GM23338 (cell line): ENCODE data around the gene PIMREG. TPM values are rescaled to one million over a fixed set of nuclear protein-coding genes. Genes with fewer than 3 reads are reported as not detected.
A peak's percentile ranks its signal among the peaks of the same experiment; 100 is the strongest.

Experiments used
- ATAC-seq: fragments of 200-7000 bp; cut with Tn5 transposase; 3 replicates; pipeline ENCODE4 v1.9.1; 2020
- DNase-seq: peaks from one replicate; pipeline ENCODE4 v3.0.0-alpha.2; 2015; ENCODE audit warnings: low spot score
- H2AFZ ChIP-seq: fragments of 200-600 bp; sonication (generic); 2 replicates; pipeline ENCODE4 v1.8.0; 2016; ENCODE audit warnings: antibody characterized with exemption, mild to moderate bottlenecking, moderate library complexity
- H3F3A ChIP-seq: fragments of 200-600 bp; sonication (generic); replicated peaks from 2 replicates; pipeline ENCODE4 v1.8.0; 2017; ENCODE audit warnings: antibody characterized with exemption, mixed run types, low read depth
- H3K27ac ChIP-seq: fragments of 200-600 bp; sonication (generic); 2 replicates; pipeline ENCODE4 v1.6.1; 2016; ENCODE audit warnings: low read depth
- H3K27me3 ChIP-seq: fragments of 200-600 bp; sonication (generic); 2 replicates; pipeline ENCODE4 v1.8.0; 2016; ENCODE audit warnings: mild to moderate bottlenecking, mixed run types, moderate library complexity; ENCODE audit not compliant: insufficient read depth
- H3K36me3 ChIP-seq: fragments of 200-600 bp; sonication (generic); 2 replicates; pipeline ENCODE4 v1.8.0; 2016; ENCODE audit warnings: mild to moderate bottlenecking; ENCODE audit not compliant: insufficient read depth
- H3K4me1 ChIP-seq: fragments of 200-600 bp; sonication (generic); 2 replicates; pipeline ENCODE4 v1.8.0; 2016; ENCODE audit warnings: mild to moderate bottlenecking, moderate library complexity; ENCODE audit not compliant: insufficient read depth
- H3K4me2 ChIP-seq: fragments of 200-600 bp; sonication (generic); 2 replicates; pipeline ENCODE4 v1.7.1; 2017; ENCODE audit warnings: mixed run types
- H3K4me3 ChIP-seq: fragments of 200-600 bp; sonication (generic); 2 replicates; pipeline ENCODE4 v1.6.1; 2016; ENCODE audit warnings: mixed run types
- H3K79me2 ChIP-seq: fragments of 200-600 bp; sonication (generic); replicated peaks from 2 replicates; pipeline ENCODE4 v1.8.0; 2017; ENCODE audit warnings: mild to moderate bottlenecking; ENCODE audit not compliant: insufficient read depth
- H3K9me2 ChIP-seq: fragments of 200-600 bp; sonication (generic); 2 replicates; pipeline ENCODE4 v1.8.0; 2017; ENCODE audit not compliant: insufficient read depth
- H4K20me1 ChIP-seq: fragments of 200-600 bp; sonication (generic); replicated peaks from 2 replicates; pipeline ENCODE4 v1.8.0; 2017; ENCODE audit warnings: mild to moderate bottlenecking; ENCODE audit not compliant: insufficient read depth
- H3K27ac Mint-ChIP-seq: 2 replicates; pipeline ENCODE4 v1.8.0; 2020; ENCODE audit warnings: inconsistent platforms, mild to moderate bottlenecking, moderate library complexity, mixed read lengths
- H3K27me3 Mint-ChIP-seq: 3 replicates; pipeline ENCODE4 v1.8.0; 2022; ENCODE audit warnings: low read depth, mild to moderate bottlenecking, moderate library complexity, mixed read lengths, inconsistent platforms; ENCODE audit not compliant: insufficient read depth, poor library complexity
- H3K36me3 Mint-ChIP-seq: 3 replicates; pipeline ENCODE4 v1.8.0; 2021; ENCODE audit warnings: low read depth, mild to moderate bottlenecking, inconsistent platforms, moderate library complexity, mixed read lengths
- H3K4me1 Mint-ChIP-seq: 3 replicates; pipeline ENCODE4 v1.8.0; 2020; ENCODE audit warnings: mild to moderate bottlenecking, inconsistent platforms, mixed read lengths
- H3K4me3 Mint-ChIP-seq: 3 replicates; pipeline ENCODE4 v1.8.0; 2021; ENCODE audit warnings: moderate library complexity, mild to moderate bottlenecking, inconsistent platforms, mixed read lengths
- H3K9me3 Mint-ChIP-seq: 3 replicates; pipeline ENCODE4 v1.8.0; 2020; ENCODE audit warnings: moderate library complexity, mild to moderate bottlenecking, inconsistent platforms, mixed read lengths
- CREB1 ChIP-seq: fragments of 250-450 bp; sonication (Bioruptor Pico); IDR thresholded peaks from 2 replicates; pipeline ENCODE4 v1.5.0; 2020; ENCODE audit warnings: low read depth, mild to moderate bottlenecking, moderate library complexity
- ETS1 ChIP-seq: IDR thresholded peaks from 2 replicates; pipeline ENCODE4 v1.6.1; 2016; ENCODE audit warnings: antibody characterized with exemption
- EZH2 ChIP-seq: fragments of 200-600 bp; sonication (generic); IDR thresholded peaks from one replicate; pipeline ENCODE4 v1.8.0; 2017; ENCODE audit warnings: antibody characterized with exemption, mild to moderate bottlenecking, low read depth; ENCODE audit not compliant: unreplicated experiment
- EZH2phosphoT487 ChIP-seq: fragments of 200-600 bp; sonication (generic); IDR thresholded peaks from one replicate; pipeline ENCODE4 v1.8.1; 2018; ENCODE audit warnings: antibody characterized with exemption; ENCODE audit not compliant: unreplicated experiment
- JUNB ChIP-seq: IDR thresholded peaks from one replicate; pipeline ENCODE4 v1.6.1; 2016; ENCODE audit warnings: antibody characterized with exemption; ENCODE audit not compliant: unreplicated experiment
- NANOG ChIP-seq: IDR thresholded peaks from 2 replicates; pipeline ENCODE4 v1.6.1; 2016; ENCODE audit warnings: antibody characterized with exemption, borderline replicate concordance
- POLR2AphosphoS5 ChIP-seq: IDR thresholded peaks from 2 replicates; pipeline ENCODE4 v1.6.1; 2016; ENCODE audit warnings: antibody characterized with exemption, low read depth
- STAT1 ChIP-seq: IDR thresholded peaks from one replicate; pipeline ENCODE4 v1.6.1; 2016; ENCODE audit warnings: antibody characterized with exemption; ENCODE audit not compliant: unreplicated experiment
- ZNF114 ChIP-seq: fragments of 250-450 bp; sonication (Bioruptor Pico); IDR thresholded peaks from 2 replicates; pipeline ENCODE4 v1.5.0; 2020; ENCODE audit warnings: mild to moderate bottlenecking, moderate library complexity
- ZNF331 ChIP-seq: fragments of 250-450 bp; sonication (Bioruptor Pico); IDR thresholded peaks from 2 replicates; pipeline ENCODE4 v1.5.0; 2020; ENCODE audit warnings: low read depth, mild to moderate bottlenecking, moderate library complexity
- ZNF462 ChIP-seq: fragments of 250-450 bp; sonication (Bioruptor Pico); IDR thresholded peaks from 2 replicates; pipeline ENCODE4 v1.5.0; 2020; ENCODE audit warnings: mild to moderate bottlenecking, moderate library complexity
- polyA plus RNA-seq: library from polyadenylated mRNA; unstranded; fragments of >200 nt; fragmentation: Nextera tagmentation; extraction: Ambion mirVana; gene quantifications from 2 replicates; pipeline ENCODE4 v1.2.1, GENCODE V29; 2016
- total RNA-seq: library from RNA; depleted of rRNA; stranded (reverse); fragments of >200 nt; shearing (Covaris generic); gene quantifications from 2 replicates; pipeline ENCODE4 v1.2.3, GENCODE V29; 2014
- TF ChIP-seq, protein P1 (sequence below), 2 experiments: fragments of 200-600 bp in 1 of 2; sonication (generic) in 1 of 2; conservative IDR thresholded peaks; 2 replicates each; pipeline versions ENCODE4 v1.5.1 to v1.6.1; 2016 to 2017; ENCODE audit warnings: antibody characterized with exemption in 2 of 2, low read depth in 2 of 2, mild to moderate bottlenecking in 2 of 2, moderate library complexity in 1 of 2
- TF ChIP-seq, protein P2 (sequence below): IDR thresholded peaks from one replicate; pipeline ENCODE4 v1.6.1; 2018; ENCODE audit warnings: antibody characterized with exemption; ENCODE audit not compliant: unreplicated experiment

The PIMREG gene
- total and polyA plus RNA-seq, 2 experiments from 2014 or later = 87.8 to 144 TPM

GRCh38 chr17:6446516-6447100 is 2.4 kb downstream of the PIMREG start:
- peaks cover 27% of the 10 kb centered on the region for H3K36me3 ChIP-seq
- no peak overlapping the region for H3K4me3 Mint-ChIP-seq
- H3K9me3 Mint-ChIP-seq = peaks cover 12% of the 10 kb centered on the region
- peaks cover 17% of the 10 kb centered on the region for H4K20me1 ChIP-seq
- H3K4me1 Mint-ChIP-seq = peaks cover 45% of the 10 kb centered on the region
- H3K36me3 Mint-ChIP-seq = peaks cover 73% of the 10 kb centered on the region
- peak overlapping the region; percentile 28; the same call in 1 of the 2 replicates for H3K4me3 ChIP-seq
- TF ChIP-seq ZNF462 (CRISPR knock-in tag) (no peak), ZNF114 (no peak), ZNF331 (no peak), JUNB (no peak), ETS1 (no peak), POLR2AphosphoS5 (no peak), CREB1 (no peak), STAT1 (no peak), NANOG (no peak), EZH2phosphoT487 (no peak), EZH2 (no peak)
- TF ChIP-seq, protein P1, sequence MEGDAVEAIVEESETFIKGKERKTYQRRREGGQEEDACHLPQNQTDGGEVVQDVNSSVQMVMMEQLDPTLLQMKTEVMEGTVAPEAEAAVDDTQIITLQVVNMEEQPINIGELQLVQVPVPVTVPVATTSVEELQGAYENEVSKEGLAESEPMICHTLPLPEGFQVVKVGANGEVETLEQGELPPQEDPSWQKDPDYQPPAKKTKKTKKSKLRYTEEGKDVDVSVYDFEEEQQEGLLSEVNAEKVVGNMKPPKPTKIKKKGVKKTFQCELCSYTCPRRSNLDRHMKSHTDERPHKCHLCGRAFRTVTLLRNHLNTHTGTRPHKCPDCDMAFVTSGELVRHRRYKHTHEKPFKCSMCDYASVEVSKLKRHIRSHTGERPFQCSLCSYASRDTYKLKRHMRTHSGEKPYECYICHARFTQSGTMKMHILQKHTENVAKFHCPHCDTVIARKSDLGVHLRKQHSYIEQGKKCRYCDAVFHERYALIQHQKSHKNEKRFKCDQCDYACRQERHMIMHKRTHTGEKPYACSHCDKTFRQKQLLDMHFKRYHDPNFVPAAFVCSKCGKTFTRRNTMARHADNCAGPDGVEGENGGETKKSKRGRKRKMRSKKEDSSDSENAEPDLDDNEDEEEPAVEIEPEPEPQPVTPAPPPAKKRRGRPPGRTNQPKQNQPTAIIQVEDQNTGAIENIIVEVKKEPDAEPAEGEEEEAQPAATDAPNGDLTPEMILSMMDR (conservative IDR thresholded peaks at IDR 0.05; ENCODE audit: low read depth in 2 of 2) = no peak
- TF ChIP-seq, protein P2, sequence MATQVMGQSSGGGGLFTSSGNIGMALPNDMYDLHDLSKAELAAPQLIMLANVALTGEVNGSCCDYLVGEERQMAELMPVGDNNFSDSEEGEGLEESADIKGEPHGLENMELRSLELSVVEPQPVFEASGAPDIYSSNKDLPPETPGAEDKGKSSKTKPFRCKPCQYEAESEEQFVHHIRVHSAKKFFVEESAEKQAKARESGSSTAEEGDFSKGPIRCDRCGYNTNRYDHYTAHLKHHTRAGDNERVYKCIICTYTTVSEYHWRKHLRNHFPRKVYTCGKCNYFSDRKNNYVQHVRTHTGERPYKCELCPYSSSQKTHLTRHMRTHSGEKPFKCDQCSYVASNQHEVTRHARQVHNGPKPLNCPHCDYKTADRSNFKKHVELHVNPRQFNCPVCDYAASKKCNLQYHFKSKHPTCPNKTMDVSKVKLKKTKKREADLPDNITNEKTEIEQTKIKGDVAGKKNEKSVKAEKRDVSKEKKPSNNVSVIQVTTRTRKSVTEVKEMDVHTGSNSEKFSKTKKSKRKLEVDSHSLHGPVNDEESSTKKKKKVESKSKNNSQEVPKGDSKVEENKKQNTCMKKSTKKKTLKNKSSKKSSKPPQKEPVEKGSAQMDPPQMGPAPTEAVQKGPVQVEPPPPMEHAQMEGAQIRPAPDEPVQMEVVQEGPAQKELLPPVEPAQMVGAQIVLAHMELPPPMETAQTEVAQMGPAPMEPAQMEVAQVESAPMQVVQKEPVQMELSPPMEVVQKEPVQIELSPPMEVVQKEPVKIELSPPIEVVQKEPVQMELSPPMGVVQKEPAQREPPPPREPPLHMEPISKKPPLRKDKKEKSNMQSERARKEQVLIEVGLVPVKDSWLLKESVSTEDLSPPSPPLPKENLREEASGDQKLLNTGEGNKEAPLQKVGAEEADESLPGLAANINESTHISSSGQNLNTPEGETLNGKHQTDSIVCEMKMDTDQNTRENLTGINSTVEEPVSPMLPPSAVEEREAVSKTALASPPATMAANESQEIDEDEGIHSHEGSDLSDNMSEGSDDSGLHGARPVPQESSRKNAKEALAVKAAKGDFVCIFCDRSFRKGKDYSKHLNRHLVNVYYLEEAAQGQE = no peak
- no peaks in the 10 kb centered on the region for H3K9me2 ChIP-seq
- H3K27me3 ChIP-seq = no peaks in the 10 kb centered on the region
- H3K4me2 ChIP-seq = no peak overlapping the region
- H3F3A ChIP-seq = peaks cover 17% of the 10 kb centered on the region; the same call in 1 of the 2 replicates
- DNase-seq (no peak), ATAC-seq (no peak)
- H3K27me3 Mint-ChIP-seq = peaks cover 20% of the 10 kb centered on the region
- H3K27ac Mint-ChIP-seq = no peak overlapping the region
- peaks cover 24% of the 10 kb centered on the region for H3K79me2 ChIP-seq
- no peak overlapping the region for H3K27ac ChIP-seq
- peaks cover 27% of the 10 kb centered on the region for H3K4me1 ChIP-seq
- no peak overlapping the region for H2AFZ ChIP-seq
